GM18868 (cell line): ENCODE measurements around the gene RGPD3.
"Not testable (repeated sequence)": the region's sequence is repeated elsewhere in the genome, so short reads cannot be mapped to it uniquely, and the experiment has no call there.

ENCODE experiments used
- ATAC-seq: cut with Tn5 transposase; IDR thresholded peaks from one replicate; pipeline ENCODE4 v1.9.1; 2021; ENCODE audit warnings: mild to moderate bottlenecking, moderate library complexity; ENCODE audit not compliant: unreplicated experiment

Gene RGPD3

DNA sequence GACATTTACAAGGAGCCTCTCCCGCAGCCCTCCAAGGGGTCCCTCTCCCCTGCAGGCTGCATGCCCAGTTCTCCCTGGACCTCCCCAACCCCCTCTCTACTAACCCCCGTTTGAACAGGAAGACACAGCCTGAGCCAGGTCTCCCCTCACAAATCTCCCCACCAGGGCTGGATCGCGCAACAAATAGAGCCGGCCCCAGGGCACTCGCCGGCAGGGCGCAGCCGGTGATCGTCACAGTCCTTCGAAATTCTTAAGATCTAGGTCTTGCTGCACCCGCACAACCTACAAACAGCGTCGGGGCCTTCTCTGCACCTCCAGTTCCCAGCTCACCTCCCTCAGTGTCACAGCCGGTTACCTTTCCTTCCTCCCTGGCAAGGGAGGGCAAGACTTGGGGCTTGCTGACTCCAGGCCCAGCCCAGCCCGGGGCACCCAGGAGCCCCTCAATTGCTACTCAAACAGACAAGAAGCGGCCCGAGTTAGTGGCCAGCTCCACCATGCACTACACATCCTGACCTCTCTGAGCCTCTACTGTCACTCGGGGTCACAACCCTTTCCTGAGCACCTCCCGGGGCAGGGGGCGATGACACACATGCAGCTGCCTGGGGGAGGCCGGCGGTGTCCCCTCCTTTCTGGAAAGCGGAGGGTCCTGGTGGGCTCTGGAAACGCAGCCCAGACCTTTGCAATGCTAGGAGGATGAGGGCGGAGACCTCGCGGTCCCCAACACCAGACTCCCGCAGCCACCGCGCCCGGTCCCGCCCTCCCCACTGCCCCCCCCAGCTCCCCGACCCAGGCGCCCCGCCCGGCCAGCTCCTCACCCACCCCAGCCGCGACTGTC, 18.6 kb upstream of the RGPD3 start, which contains the start of gene CD8B2:
Gene CD8B2 (plus strand): TSS at position 814 of the 835 bp plus-strand sequence. CDS start 63 bp downstream, outside the sequence.
- not testable (repeated sequence) for ATAC-seq

DNA sequence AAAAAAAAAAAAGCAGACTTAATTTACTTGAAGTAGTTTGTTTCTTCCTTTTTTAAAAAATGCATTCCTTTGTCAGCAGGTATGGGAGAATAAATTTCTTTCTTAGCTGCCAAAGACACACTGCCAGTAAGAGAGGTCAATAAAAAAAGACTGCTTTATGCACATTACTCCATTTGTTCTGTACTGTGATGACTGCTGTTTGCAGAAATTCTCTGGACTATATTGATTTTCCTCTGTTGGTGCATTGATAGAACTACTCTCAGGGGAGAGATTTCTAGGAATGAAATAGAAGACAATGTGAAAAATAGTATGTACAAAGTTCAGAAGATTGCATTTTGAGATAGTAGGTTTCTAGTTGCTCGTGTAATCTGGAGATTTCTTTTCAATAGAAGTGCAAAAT, 11.3 kb upstream of the RGPD3 start:
- ATAC-seq, result not testable (repeated sequence)

DNA sequence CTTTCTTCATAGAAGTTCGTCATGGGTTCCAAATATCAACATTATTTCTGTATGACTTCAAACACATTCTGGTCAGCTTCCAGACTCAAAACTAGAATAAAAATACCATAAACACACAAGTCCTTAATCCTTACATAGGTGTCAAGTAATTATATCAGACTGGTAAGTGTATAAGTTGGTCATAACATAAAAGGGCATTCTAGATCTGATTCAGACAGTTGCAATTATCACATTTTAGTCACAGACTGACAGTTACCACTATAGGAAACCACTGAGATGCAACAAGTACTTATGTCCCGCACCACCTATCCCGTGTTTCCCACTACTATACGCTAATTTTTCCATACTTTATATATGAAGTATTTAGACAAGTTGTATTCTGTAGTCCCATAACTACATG, 9.4 kb upstream of the RGPD3 start:
- ATAC-seq, result not testable (repeated sequence)

DNA sequence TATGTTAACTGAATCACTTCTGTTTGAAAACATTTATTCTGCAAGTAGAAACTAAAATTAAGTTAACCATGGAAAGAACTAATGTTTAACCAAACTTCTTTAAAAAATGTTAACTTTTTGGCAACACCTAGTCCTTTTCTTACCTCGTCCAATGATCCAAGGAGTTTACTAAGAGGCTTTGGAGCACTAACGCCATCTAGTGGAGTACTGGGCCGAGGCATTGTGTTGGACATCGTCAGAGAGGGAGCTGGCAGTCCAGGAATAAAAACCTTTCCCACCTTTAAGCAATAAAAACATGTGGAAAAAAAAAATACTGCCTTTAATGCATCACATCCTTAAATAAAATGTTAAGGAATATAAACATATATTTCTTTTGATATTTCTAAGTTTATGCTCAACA, 2.4 kb upstream of the RGPD3 start:
- peak; percentile 62 for ATAC-seq

DNA sequence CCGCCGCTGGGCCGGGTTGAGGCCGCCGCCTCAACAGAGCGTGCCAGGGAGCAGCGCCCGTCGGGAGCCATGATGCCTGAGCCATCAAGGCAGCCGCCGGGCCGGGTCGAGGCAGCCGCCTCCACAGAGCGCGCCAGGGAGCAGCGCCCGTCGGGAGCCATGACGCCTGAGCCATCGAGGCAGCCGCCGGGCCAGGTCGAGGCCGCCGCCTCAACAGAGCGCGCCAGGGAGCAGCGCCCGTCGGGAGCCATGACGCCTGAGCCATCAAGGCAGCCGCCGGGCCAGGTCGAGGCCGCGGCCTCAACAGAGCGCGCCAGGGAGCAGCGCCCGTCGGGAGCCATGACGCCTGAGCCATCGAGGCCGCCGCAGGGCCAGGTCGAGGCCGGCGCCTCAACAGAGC, 697 bp downstream of the RGPD3 start:
- not testable (repeated sequence) for ATAC-seq

DNA sequence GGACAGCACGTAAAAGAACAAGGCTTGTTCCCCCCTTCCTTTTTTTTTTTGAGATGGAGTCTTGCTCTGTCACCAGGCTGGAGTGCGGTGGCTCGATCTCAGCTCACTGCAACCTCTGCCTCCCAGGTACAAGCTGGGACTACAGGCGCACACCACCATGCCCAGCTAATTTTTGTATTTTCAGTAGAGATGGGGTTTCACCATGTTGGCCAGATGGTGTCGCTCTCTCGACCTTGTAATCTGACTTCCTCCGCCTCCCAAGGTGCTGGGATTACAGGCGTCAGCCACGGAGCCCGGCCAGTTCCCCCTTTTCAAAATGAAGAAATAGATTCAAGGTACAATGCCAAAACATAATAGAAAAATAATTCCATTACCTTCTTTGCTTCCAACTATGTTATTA, 6.3 kb downstream of the RGPD3 start:
- not testable (repeated sequence) for ATAC-seq

DNA sequence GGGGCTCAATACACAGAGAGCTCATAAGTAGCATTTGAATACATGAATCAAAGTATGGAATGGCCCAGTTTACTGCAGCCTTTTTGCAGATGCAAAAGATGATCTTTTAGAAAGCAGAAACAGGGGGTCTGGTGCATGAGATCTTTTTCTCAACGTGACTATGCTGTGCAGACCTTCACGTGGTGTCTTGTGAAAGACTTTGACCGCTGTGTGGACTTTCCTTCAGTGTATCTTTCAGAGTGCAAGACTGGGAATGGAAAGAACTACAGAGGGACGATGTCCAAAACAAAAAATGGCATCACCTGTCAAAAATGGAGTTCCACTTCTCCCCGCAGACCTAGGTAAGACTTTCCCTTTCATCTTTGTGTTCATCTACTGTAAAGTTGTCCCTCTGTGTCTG, 77.5 kb downstream of the RGPD3 start:
- not testable (repeated sequence) for ATAC-seq

DNA sequence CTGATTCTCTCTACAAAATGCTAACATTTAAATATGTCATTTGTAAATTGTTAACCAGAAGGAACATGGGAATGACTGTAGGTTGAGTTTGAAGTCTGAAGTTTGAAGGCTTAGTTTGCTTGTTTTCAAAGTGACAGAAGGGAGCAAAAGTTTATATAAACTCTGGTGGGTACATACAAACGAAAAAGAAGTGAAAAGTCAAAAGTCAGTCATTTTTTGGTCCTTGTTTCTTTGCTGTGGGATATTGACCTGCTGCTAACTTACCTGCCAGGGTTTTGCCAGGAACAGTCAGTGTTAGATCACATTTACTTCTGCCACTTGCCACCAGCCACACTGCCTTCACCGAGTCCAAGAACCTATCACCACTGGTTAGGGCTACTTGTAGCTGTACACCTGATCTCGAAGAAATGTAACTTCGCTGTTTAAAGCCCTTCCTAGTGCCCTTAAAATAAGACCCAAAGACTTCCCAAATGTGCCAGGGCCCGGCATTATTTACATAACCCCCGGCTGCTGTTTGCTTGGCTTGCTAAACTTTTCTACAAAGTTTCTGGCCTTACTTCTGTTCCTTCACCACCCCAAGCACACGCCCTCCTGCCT, 79.3 kb downstream of the RGPD3 start:
- not testable (repeated sequence) for ATAC-seq

DNA sequence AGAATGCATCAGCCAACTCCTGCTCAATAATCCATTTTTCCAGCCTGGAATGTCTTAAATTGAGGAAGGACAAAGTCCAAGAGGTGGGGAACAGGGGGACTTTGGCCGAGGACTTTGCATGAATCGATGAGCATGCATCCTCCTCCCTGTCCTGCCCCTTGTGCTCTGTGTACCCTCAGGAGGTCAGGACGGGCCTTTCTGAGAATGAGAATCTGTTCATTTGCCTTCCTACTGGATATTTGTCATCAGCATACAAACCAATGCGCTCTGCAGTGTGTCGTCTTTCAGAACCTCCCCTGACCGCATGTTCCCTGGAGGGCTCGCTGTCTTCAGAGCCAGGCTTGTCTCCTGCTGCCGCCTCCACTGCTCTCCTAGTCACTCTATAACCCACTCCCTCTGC, 83.7 kb downstream of the RGPD3 start:
- ATAC-seq, result not testable (repeated sequence)

DNA sequence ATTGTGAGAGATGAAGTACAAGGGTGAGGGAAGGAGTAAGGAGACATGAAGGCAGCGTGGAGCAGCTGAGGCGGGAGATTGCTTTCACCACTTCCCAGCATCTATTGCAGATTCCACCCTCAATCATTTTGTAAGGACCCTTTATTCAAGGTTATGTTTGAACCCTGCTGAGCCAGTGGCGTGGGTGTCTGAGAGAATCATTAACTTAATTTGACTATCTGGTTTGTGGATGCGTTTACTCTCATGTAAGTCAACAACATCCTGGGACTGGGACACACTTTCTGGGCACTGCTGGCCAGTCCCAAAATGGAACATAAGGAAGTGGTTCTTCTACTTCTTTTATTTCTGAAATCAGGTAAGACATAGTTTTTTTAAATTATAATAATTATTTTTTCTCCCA, 86.3 kb downstream of the RGPD3 start:
- not testable (repeated sequence) for ATAC-seq

DNA sequence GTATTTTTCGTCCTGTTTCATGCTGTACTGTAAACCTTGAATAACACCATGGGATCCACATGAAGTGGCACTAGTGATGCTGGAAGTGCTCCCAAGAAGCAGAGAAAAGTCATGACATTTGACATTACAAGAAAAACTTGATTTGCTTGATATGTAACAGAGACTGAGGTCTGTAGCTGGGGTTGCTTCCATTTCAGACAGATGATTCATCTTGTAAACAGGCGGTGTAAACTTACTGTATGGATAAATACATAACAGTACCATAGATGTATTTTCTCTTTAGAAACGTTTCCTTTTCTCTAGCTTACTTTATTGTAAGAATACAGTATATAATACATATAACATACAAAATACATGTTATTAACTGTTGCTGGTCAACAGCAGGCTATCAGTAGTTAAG, 88.6 kb downstream of the RGPD3 start:
- ATAC-seq, result not testable (repeated sequence)

DNA sequence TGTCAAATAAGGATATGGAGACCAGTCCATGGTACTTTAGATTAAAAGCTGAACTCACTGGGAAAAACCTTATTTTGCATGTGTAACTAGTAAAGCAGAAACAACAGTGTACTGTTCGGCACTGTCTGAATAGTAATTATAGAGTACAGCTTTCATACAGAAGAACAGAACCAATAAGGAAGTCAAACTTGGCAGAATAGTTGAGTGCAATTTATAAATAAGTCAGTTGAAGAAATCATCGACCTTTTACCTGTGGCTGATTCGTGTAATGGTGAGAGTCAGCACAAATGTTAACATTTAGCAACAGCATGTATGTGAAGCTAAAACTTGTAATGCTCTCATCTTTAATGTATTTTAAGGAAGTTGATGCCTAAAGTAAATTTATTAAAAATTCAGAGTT, 99.0 kb downstream of the RGPD3 start:
- ATAC-seq, result peak; percentile 60

DNA sequence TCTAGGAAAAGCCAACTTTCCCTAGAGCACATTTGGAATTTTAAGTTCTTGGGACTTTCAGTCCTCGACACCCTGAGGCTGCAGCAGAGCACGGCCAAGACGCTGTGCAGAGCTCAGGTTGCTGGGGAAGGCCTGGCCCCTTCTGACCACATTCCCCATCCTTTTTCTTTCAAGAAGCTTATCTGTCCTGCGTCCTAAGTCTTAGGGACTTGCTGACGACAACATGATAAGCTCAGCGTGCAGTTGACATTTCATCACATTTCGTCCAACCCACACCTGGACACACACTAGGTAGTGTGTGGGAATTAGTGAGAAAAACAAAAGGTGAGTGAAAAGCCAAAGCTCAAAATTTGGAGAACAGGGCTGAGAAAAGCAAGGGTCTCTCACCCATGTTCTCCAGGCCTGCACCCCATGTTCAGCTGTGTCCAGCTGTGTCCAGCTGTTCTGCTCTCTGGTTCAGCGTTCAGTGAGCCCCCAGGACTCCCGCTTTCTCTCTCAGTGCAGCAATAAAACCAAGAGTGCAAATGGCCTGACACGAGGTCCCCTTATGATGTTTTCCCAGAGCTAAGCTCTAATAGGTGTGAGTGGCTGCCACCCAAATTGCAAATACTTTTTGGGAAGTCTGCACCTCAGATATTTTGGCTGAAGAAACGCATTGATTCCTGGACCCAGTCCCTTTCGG, 101.9 kb downstream of the RGPD3 start:
- no peak for ATAC-seq

DNA sequence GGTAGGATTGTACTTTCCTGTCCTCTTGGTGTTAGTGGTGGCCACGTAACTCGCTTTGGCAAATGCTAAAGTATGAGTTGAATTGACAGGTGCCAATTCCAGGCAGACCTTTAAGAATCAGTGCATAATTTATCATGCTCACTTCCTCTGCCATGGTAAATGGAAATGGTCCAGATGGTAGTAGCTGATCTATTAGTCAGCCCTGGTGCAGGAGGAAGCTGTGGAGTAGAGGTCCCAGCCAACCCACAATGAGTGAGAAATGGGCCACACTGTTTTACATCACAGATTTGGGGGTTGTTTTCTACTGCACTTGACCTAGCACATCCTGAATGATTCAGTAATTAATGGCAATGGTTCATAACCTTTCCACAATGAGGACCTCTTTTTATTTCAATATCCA, 104.4 kb downstream of the RGPD3 start:
- ATAC-seq, result no peak

DNA sequence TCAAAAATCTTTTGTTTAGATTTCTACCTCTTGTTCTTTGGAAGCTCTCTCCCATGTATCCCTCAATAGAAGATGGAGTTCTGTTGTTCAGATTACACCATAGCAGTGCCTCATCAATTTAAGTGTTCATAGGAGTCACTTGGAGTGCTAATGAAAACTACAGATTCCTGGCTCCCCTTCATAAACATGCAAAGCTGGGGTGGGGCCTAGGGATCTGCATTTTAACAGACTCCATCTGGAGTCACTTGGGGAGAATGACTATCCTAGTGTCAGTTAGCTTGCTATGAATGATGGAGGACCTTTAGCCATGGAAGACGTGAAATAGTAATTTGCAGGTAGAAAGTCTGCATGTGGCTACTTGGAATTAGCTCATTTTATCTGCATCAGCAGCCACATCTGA, 105.4 kb downstream of the RGPD3 start:
- ATAC-seq, result no peak

DNA sequence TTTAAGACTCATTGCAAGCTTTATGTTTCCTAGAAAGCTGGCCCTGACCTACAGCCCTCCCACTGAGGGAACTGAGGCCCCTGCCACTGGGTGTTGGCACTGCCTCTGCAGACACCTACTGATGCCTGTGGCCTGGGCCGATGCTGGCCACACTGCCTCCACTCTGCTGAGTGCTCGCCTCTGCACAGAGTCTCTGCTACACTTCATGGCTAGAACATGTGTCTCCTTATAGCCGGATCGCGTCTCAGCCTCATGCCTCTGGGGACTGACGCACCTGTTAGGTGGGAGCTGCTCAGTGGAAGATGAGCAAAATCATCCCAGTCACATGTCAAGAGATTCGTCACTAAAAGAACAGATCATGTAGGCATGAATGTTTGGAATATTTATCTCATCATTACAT, 108.7 kb downstream of the RGPD3 start:
- ATAC-seq, result no peak

DNA sequence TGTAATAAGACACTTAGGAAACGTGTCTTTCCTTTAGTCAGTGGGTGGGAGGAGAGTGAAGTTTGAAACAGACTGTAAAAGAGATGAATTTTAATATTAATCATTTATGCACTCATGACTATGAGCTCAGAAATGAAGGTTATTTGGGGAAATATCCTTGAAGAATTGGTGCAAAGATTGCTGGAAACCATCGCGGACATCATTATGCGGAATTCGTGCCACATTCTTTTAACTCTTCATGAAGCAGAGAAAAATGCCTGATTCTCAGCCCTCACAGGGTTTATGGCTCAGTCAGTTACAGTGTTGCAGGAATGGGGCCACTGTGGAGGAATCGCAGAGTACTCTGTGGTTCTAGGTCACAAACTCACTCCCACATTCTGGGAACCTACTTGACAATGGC, 109.7 kb downstream of the RGPD3 start:
- no peak for ATAC-seq

DNA sequence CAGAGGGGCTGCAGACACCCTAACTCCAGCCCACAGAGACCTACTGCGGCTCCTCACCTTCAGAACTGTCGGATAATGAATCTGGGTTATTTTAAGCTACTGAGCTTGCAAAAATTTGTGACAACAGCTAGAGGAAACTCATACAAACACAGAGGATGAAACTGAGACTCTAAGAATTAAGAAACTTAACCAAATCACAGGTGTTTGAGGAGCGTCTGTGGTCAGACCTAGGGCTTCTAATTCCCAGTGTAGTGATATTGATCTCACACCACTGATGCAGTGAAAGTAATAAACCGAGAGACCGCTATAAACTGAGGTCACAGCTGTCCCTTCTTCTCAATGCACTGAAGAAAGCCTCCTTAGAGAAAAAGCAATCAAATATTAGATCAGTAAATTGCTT, 110.1 kb downstream of the RGPD3 start:
- peak; percentile 91 for ATAC-seq

DNA sequence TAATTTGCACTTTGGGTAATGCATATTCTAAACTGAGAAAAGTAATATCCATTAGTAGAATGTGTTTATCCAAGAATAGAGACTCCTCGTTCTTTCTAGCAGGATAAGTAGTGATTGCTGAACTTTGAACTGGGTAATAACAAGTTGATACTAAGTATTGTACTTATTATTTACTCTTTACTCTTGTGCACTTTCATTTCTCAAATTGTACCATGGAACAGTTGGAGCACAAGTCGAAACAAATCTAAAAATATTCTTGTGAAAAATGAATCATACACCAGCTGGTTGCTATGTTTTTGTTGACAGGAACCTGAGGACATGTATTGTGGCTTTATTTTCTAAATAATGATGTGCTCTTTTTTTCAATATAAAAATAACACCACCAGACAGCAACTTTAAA, 111.9 kb downstream of the RGPD3 start:
- ATAC-seq, result peak; percentile 64

DNA sequence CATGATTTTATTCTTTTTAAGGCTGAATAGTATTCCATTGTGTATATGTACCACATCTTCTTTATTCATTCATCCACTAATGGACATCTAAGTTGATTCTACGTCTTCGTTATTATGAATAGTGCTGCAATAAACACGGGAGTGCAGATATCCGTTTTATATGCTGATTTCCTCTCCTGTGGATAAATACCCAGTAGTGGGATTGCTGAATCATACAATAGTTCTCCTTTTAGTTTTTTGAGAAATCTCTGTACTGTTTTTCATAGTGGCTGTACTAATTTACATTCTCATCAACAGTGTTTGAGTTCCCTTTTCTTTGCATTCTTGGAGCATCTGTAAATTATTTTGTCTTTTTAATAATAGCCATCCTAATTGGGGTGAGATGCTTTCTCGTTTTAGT, 114.5 kb downstream of the RGPD3 start:
- no peak for ATAC-seq

DNA sequence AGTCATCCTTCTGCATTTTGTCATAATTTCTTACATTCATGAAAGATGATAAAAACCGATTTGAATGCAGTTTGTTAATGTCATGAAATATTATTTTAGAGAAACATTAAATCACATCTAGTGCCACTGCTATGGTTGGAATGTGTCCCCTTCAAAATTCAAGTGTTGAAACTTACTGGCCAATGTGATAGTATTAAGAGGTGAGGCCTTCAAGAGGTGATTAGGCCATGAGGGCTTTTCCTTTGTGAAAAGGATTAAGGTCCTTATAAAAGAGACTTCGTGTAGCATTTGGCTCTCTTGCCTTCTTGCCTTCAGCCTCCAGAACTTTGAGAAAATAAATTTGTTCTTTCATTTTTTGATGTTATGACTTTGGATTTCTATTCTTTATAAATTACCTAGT, 117.2 kb downstream of the RGPD3 start:
- ATAC-seq, result no peak

DNA sequence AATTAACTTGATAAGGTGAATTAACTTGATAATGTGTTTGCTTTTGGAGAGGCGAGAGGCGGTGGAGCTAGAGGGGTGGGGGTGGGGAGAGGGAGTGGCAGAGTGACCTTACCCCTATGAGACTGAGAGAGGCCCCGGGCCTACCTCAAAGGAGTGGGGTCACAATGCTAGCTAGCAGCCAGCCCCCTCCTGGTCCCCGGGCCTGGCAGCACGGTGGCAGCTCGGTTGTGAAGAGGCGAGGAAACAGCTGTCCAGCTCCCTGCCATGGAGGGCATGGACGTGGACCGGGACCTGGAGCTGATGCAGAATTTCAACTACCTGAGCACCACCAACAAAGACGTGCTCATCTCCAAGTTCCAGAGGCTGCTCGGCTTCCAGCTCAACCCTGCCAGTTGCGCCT, 123.9 kb downstream of the RGPD3 start:
- ATAC-seq, result no peak
